Spleen (tissue), 11 donors: ENCODE measurements around the gene DBT. TPM values are rescaled to one million over a fixed set of nuclear protein-coding genes. Genes with fewer than 3 reads are reported as not detected.

Source experiments
- DNase-seq: peaks from one replicate; pipeline ENCODE4 v3.0.0-alpha.2; 2020
- H3K27ac ChIP-seq, 8 donors: fragments of 200-600 bp; sonication (generic) in 7 of 8; 1 replicate in 4 of 8; 2 replicates in 4 of 8; pipeline versions ENCODE4 v1.5.0 to v1.8.0; 2016 to 2021; ENCODE audit warnings: inconsistent platforms in 4 of 8, mild to moderate bottlenecking in 4 of 8, moderate library complexity in 1 of 8
- H3K27me3 ChIP-seq, 7 donors: fragments of 200-600 bp; sonication (generic) in 6 of 7; replicated peaks in 1 of 7; 1 replicate in 4 of 7; 2 replicates in 3 of 7; pipeline versions ENCODE4 v1.5.0 to v1.8.0; 2016 to 2021; ENCODE audit warnings: inconsistent platforms in 3 of 7, mild to moderate bottlenecking in 1 of 7
- H3K36me3 ChIP-seq, 6 donors: fragments of 200-600 bp; sonication (generic) in 5 of 6; 1 replicate in 4 of 6; 2 replicates in 2 of 6; pipeline versions ENCODE4 v1.5.0 to v1.8.0; 2016 to 2021; ENCODE audit warnings: inconsistent platforms in 2 of 6
- H3K4me1 ChIP-seq, 6 donors: fragments of 200-600 bp; sonication (generic) in 5 of 6; 1 replicate in 3 of 6; 2 replicates in 3 of 6; pipeline versions ENCODE4 v1.5.0 to v1.8.0; 2016 to 2021; ENCODE audit warnings: inconsistent platforms in 3 of 6
- H3K4me3 ChIP-seq, 8 donors: fragments of 200-600 bp; sonication (generic) in 7 of 8; 1 replicate in 4 of 8; 2 replicates in 4 of 8; pipeline versions ENCODE4 v1.5.0 to v1.8.0; 2016 to 2021; ENCODE audit warnings: inconsistent platforms in 4 of 8, mild to moderate bottlenecking in 4 of 8, moderate library complexity in 2 of 8
- H3K9me3 ChIP-seq, 8 donors: fragments of 200-600 bp; sonication (generic) in 7 of 8; 1 replicate in 4 of 8; 2 replicates in 4 of 8; pipeline versions ENCODE4 v1.5.0 to v1.8.0; 2016 to 2021; ENCODE audit warnings: inconsistent platforms in 4 of 8
- POLR2A ChIP-seq, 3 donors: fragments of 450-650 bp; IDR thresholded peaks; one replicate each; pipeline ENCODE4 v1.5.1; 2017; ENCODE audit warnings: antibody characterized with exemption in 3 of 3, mild to moderate bottlenecking in 1 of 3
- POLR2AphosphoS5 ChIP-seq, 3 donors: sonication (generic); formaldehyde crosslinking; IDR thresholded peaks; one replicate each; pipeline ENCODE4 v1.5.1; 2017; ENCODE audit warnings: antibody characterized with exemption in 3 of 3
- WGBS, 5 donors: extraction: QIAGEN DNeasy Blood & Tissue Kit in 3 of 5; methylation state at CpG; one replicate each; pipeline versions ENCODE4 v1.1.5 to v1.1.7; 2013 to 2018; 5-methylcytosine and 5-hydroxymethylcytosine counted together
- intact Hi-C: fragments of 100-400 bp; cut with DNase I; formaldehyde crosslinking; loops from one replicate; pipeline ENCODE4 v1.15.0; 2023; ENCODE audit warnings: low total_unique reads
- polyA plus RNA-seq, 3 donors: library from polyadenylated mRNA; stranded (reverse); fragments of 200-250 nt; gene quantifications; one replicate each; pipeline ENCODE4 v1.2.1, GENCODE V29; 2013
- total RNA-seq, 7 donors: library from RNA; depleted of rRNA in 3 of 7; stranded (reverse); fragments of >200 nt in 3 of 7; fragmentation: NEBNext Ultra II Directional in 4 of 7; extraction: Animal tissue kit (Norgen Biotek cat#: 25700) in 4 of 7; gene quantifications; one replicate each; pipeline versions ENCODE4 v1.1.0 to v1.2.1, GENCODE V29; 2016 to 2021
- TF ChIP-seq, protein P1 (sequence below), 11 experiments: fragments of 200-600 bp in 7 of 11; fragments of 450-650 bp in 4 of 11; sonication (generic) in 4 of 11; IDR thresholded peaks in 8 of 11; conservative IDR thresholded peaks in 3 of 11; 1 replicate in 7 of 11; 2 replicates in 4 of 11; pipeline versions ENCODE4 v1.4.0 to v1.8.0; 2016 to 2021; ENCODE audit warnings: antibody characterized with exemption in 11 of 11, inconsistent platforms in 4 of 11, mild to moderate bottlenecking in 1 of 11
- donor health status: healthy with polysubstance abuse.
- donor health status: DM: no; HTN: no; CAD: no; lungs with moderate emphysema.
- donor health status: DM: no; HTN: no; CAD: no.
- donor health status: Bipolar disorder and iron deficiency.
- donor health status: healthy.
- donor health status: DM: no; HTN: no; CAD: no.
- donor health status: DM: yes; HTN: yes; CAD: no.

The DBT gene
- total and polyA plus RNA-seq, 10 donors: 1.8 to 13.4 (median 6.8) TPM

DNA sequence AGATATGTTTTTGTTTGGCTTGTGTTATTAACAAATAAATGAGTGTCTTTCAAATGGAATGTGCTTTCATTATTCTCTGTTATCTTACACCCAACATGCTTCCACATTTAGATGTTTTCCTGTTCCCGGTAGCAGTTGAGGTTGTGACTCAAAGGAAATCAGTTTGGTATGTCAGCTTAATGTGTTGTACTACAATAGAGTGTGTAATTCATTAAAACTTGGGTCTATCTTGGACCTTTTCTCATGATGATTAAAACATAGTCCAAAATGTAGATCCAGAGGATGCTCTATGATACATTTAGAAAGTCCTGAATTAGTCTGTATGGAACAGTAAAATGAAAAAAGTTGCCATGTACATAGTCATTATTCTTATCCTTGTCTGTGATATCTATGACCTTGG, 43.1 kb upstream of the DBT start:
- DNase-seq: no peak
- Histone ChIP-seq H3K36me3 (peaks cover 0 to 72% (median 43%) of the 10 kb centered on the region in 6 donors), H3K4me3 (no peak overlapping the region), H3K9me3 (peaks cover 0 to 6% (median 2%) of the 10 kb centered on the region in 8 donors), H3K27ac (peak overlapping the region in 7 of 8 donors; percentile 53 to 75 (median 66)), H3K27me3 (no peaks in the 10 kb centered on the region), H3K4me1 (no peaks in the 10 kb centered on the region)
- 9 to 24% (median 18%) methylated on average over 1 of the region's 1 CpG for WGBS, 5 donors
- intact Hi-C loops: no loop called here
- TF ChIP-seq POLR2A (IDR thresholded peaks at IDR 0.05) (no peak), POLR2AphosphoS5 (IDR thresholded peaks at IDR 0.05) (no peak)
- TF ChIP-seq, protein P1, sequence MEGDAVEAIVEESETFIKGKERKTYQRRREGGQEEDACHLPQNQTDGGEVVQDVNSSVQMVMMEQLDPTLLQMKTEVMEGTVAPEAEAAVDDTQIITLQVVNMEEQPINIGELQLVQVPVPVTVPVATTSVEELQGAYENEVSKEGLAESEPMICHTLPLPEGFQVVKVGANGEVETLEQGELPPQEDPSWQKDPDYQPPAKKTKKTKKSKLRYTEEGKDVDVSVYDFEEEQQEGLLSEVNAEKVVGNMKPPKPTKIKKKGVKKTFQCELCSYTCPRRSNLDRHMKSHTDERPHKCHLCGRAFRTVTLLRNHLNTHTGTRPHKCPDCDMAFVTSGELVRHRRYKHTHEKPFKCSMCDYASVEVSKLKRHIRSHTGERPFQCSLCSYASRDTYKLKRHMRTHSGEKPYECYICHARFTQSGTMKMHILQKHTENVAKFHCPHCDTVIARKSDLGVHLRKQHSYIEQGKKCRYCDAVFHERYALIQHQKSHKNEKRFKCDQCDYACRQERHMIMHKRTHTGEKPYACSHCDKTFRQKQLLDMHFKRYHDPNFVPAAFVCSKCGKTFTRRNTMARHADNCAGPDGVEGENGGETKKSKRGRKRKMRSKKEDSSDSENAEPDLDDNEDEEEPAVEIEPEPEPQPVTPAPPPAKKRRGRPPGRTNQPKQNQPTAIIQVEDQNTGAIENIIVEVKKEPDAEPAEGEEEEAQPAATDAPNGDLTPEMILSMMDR (IDR thresholded peaks at IDR 0.05 in 8 of 11, conservative IDR thresholded peaks at IDR 0.05 in 3 of 11): no peak

DNA sequence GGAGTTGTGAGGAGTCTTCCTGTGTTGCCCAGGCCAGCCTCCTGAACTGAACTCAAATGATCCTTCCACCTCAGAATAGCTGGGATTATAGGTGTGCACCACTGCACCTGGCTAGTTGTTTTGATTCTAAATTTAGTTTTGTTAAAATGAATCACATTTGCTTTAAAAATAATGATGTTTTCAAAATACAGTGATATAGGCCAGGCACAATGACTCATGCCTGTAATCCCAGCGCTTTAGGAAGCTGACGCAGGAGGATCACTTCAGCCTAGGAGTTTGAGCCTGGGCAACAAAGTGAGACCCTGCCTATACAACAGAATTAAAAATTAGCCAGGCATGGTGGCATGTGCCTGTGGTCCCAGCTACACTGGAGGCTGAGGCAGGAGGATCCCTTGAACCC, 40.7 kb upstream of the DBT start:
- WGBS, 5 donors: 92 to 98% (median 97%) methylated on average over 2 of the region's 2 CpGs
- H3K4me1 ChIP-seq: no peaks in the 10 kb centered on the region
- H3K36me3 ChIP-seq: peaks cover 0 to 96% (median 66%) of the 10 kb centered on the region in 6 donors
- H3K27me3 ChIP-seq: no peaks in the 10 kb centered on the region
- H3K27ac ChIP-seq: no peak overlapping the region
- TF ChIP-seq, protein P1 (IDR thresholded peaks at IDR 0.05 in 8 of 11, conservative IDR thresholded peaks at IDR 0.05 in 3 of 11): no peak
- no peak for TF ChIP-seq POLR2AphosphoS5 (IDR thresholded peaks at IDR 0.05)
- no peak for TF ChIP-seq POLR2A (IDR thresholded peaks at IDR 0.05)
- no peaks in the 10 kb centered on the region for H3K9me3 ChIP-seq
- H3K4me3 ChIP-seq: no peak overlapping the region
- intact Hi-C loops: no loop called here
- no peak for DNase-seq

DNA sequence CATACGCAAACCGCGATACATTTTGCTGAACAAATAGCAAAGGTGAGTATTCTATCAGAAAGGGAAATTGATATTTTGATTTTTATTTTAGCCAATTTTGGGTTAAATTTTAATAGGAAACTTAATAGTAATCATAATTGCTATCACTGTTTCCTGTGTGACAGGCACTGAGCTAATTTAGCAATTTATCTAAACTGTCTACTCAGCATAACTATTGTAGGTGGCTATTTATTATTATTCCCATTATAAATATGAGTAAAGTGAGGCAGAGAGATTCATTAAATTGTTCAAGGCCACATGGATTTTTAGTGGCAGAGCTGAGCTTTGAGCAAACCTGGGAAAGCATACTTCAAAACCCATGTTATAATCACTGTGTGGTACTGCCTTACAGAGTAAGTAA, 37.5 kb upstream of the DBT start:
- Histone ChIP-seq H3K4me3 (no peak overlapping the region), H3K4me1 (peaks cover 0 to 4% (median 0%) of the 10 kb centered on the region in 6 donors), H3K27ac (no peak overlapping the region), H3K27me3 (no peaks in the 10 kb centered on the region), H3K36me3 (peaks cover 0 to 100% (median 78%) of the 10 kb centered on the region in 6 donors), H3K9me3 (no peaks in the 10 kb centered on the region)
- intact Hi-C loops: no loop called here
- TF ChIP-seq, protein P1 (IDR thresholded peaks at IDR 0.05 in 8 of 11, conservative IDR thresholded peaks at IDR 0.05 in 3 of 11): no peak
- TF ChIP-seq POLR2A (IDR thresholded peaks at IDR 0.05) (no peak), POLR2AphosphoS5 (IDR thresholded peaks at IDR 0.05) (no peak)
- DNase-seq: no peak
- 96 to 100% (median 99%) methylated on average over 3 of the region's 3 CpGs for WGBS, 5 donors

DNA sequence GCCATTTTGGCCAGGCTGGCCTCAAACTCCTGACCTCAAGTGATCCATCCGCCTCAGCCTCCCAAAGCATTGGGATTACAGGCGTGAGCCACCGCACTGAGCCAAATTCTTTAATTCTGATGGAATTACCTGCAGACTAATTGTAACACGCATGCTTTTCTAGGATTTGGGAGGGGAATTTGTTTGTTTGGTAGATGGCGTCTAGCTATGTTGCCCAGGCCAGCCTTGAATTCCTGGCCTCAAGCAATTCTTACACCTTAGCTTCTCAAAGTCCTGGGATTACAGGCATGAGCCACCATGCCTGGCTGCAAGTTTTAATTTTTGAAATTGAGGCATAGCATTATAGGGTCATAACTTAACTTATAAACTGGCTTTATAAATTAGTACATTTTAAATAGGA, 35.0 kb upstream of the DBT start:
- DNase-seq: no peak
- Histone ChIP-seq H3K4me1 (peaks cover 0 to 8% (median 0%) of the 10 kb centered on the region in 6 donors), H3K27ac (no peak overlapping the region), H3K4me3 (no peak overlapping the region), H3K36me3 (peaks cover 0 to 100% (median 70%) of the 10 kb centered on the region in 6 donors), H3K27me3 (no peaks in the 10 kb centered on the region), H3K9me3 (no peaks in the 10 kb centered on the region)
- intact Hi-C loops: no loop called here
- WGBS, 5 donors: 97 to 99% (median 98%) methylated on average over 5 of the region's 5 CpGs
- no peak for TF ChIP-seq POLR2AphosphoS5 (IDR thresholded peaks at IDR 0.05)
- TF ChIP-seq, protein P1 (IDR thresholded peaks at IDR 0.05 in 8 of 11, conservative IDR thresholded peaks at IDR 0.05 in 3 of 11): no peak
- no peak for TF ChIP-seq POLR2A (IDR thresholded peaks at IDR 0.05)
